CD14-positive monocyte (primary cell): ENCODE measurements around the gene NTM. TPM values are rescaled to one million over a fixed set of nuclear protein-coding genes. Genes with fewer than 3 reads are reported as not detected.

Experiments used
- DNase-seq, 3 donors: peaks; one replicate each; pipeline ENCODE4 v3.0.0-alpha.2; 2011 to 2022
- H2AFZ ChIP-seq: 2 replicates; pipeline ENCODE4 v1.6.0; 2012; ENCODE audit warnings: mild to moderate bottlenecking, low read depth, low read length, inconsistent platforms; ENCODE audit not compliant: insufficient read depth, poor library complexity, severe bottlenecking
- H3K27ac ChIP-seq, 2 donors: 1 replicate in 1 of 2; 2 replicates in 1 of 2; pipeline ENCODE4 v1.5.1; 2012 to 2013; ENCODE audit warnings: low read length in 2 of 2, control low read depth in 1 of 2, inconsistent platforms in 1 of 2, low read depth in 1 of 2, mild to moderate bottlenecking in 1 of 2
- H3K27me3 ChIP-seq, 2 donors: one replicate each; pipeline versions ENCODE4 v1.6.0 to v1.6.1; 2011 to 2013; ENCODE audit warnings: low read length in 2 of 2; ENCODE audit not compliant: control insufficient read depth in 2 of 2, insufficient read depth in 2 of 2
- H3K36me3 ChIP-seq, 2 donors: replicated peaks in 1 of 2; 1 replicate in 1 of 2; 2 replicates in 1 of 2; pipeline versions ENCODE4 v1.5.1 to v1.6.1; 2012 to 2013; ENCODE audit warnings: low read length in 2 of 2, control low read depth in 1 of 2, inconsistent platforms in 1 of 2, mild to moderate bottlenecking in 1 of 2; ENCODE audit not compliant: insufficient read depth in 2 of 2, control insufficient read depth in 1 of 2
- H3K4me1 ChIP-seq, 2 donors: 1 replicate in 1 of 2; 2 replicates in 1 of 2; pipeline versions ENCODE4 v1.5.1 to v1.6.1; 2012 to 2013; ENCODE audit warnings: low read length in 2 of 2, control low read depth in 1 of 2, inconsistent platforms in 1 of 2, mild to moderate bottlenecking in 1 of 2, moderate library complexity in 1 of 2; ENCODE audit not compliant: insufficient read depth in 2 of 2, control insufficient read depth in 1 of 2
- H3K4me2 ChIP-seq: replicated peaks from 2 replicates; pipeline ENCODE3; 2012; ENCODE audit warnings: low read length, moderate library complexity, mild to moderate bottlenecking; ENCODE audit not compliant: poor library complexity, severe bottlenecking; ENCODE audit errors: extremely low read depth
- H3K4me3 ChIP-seq, 3 experiments: fragments of 200-600 bp in 1 of 3; sonication (generic) in 1 of 3; replicated peaks in 1 of 3; 1 replicate in 2 of 3; 2 replicates in 1 of 3; pipeline ENCODE4 v1.5.1; 2011 to 2013; ENCODE audit warnings: low read length in 3 of 3, mild to moderate bottlenecking in 3 of 3, control low read depth in 2 of 3, low read depth in 2 of 3, inconsistent platforms in 1 of 3, moderate library complexity in 1 of 3
- H3K79me2 ChIP-seq: 2 replicates; pipeline ENCODE4 v1.6.0; 2012; ENCODE audit warnings: mild to moderate bottlenecking, control low read depth, inconsistent platforms, low read length, moderate library complexity; ENCODE audit not compliant: insufficient read depth
- H3K9ac ChIP-seq: 2 replicates; pipeline ENCODE4 v1.6.0; 2017; ENCODE audit warnings: low read length, mild to moderate bottlenecking; ENCODE audit not compliant: insufficient read depth, poor library complexity, severe bottlenecking
- H3K9me3 ChIP-seq, 2 donors: replicated peaks in 1 of 2; 1 replicate in 1 of 2; 2 replicates in 1 of 2; pipeline versions ENCODE4 v1.5.1 to v1.6.1; 2012 to 2013; ENCODE audit warnings: low read length in 2 of 2, control low read depth in 1 of 2; ENCODE audit not compliant: control insufficient read depth in 1 of 2, insufficient read depth in 1 of 2
- H4K20me1 ChIP-seq: 2 replicates; pipeline ENCODE4 v1.6.0; 2012; ENCODE audit warnings: mild to moderate bottlenecking, low read length, control low read depth, moderate library complexity; ENCODE audit not compliant: insufficient read depth
- H3K27ac Mint-ChIP-seq, 7 donors: one replicate each; pipeline ENCODE4 v1.8.0; 2020; ENCODE audit warnings: mild to moderate bottlenecking in 7 of 7, mixed read lengths in 7 of 7, moderate library complexity in 6 of 7, inconsistent platforms in 2 of 7
- H3K27me3 Mint-ChIP-seq, 3 donors: one replicate each; pipeline ENCODE4 v1.8.0; 2021 to 2022; ENCODE audit warnings: low read depth in 3 of 3, mild to moderate bottlenecking in 3 of 3, mixed read lengths in 3 of 3, moderate library complexity in 3 of 3, inconsistent platforms in 1 of 3
- H3K36me3 Mint-ChIP-seq, 2 donors: one replicate each; pipeline ENCODE4 v1.8.0; 2020; ENCODE audit warnings: mixed read lengths in 2 of 2, inconsistent platforms in 1 of 2, mild to moderate bottlenecking in 1 of 2
- H3K4me1 Mint-ChIP-seq: one replicate; pipeline ENCODE4 v1.8.0; 2020; ENCODE audit warnings: mild to moderate bottlenecking, mixed read lengths
- H3K4me3 Mint-ChIP-seq, 2 donors: one replicate each; pipeline ENCODE4 v1.8.0; 2020; ENCODE audit warnings: mild to moderate bottlenecking in 2 of 2, mixed read lengths in 2 of 2, moderate library complexity in 1 of 2
- H3K9me3 Mint-ChIP-seq, 7 donors: one replicate each; pipeline ENCODE4 v1.8.0; 2020 to 2022; ENCODE audit warnings: mixed read lengths in 7 of 7, mild to moderate bottlenecking in 6 of 7, moderate library complexity in 6 of 7, inconsistent platforms in 2 of 7
- CTCF ChIP-seq: fragments of 200-600 bp; IDR thresholded peaks from one replicate; pipeline ENCODE4 v1.8.0; 2022; ENCODE audit warnings: antibody characterized with exemption, mild to moderate bottlenecking
- WGBS: methylation state at CpG from one replicate; pipeline ENCODE4 v1.1.5; 2013; ENCODE audit warnings: missing lambda C conversion rate; ENCODE audit not compliant: insufficient coverage; 5-methylcytosine and 5-hydroxymethylcytosine counted together
- intact Hi-C, 2 donors: fragments of 100-400 bp; cut with micrococcal nuclease; formaldehyde crosslinking; loops; one replicate each; pipeline versions ENCODE4 v1.15.0 to v1.15.1; 2023
- polyA plus RNA-seq, 3 donors: library from polyadenylated mRNA; depleted of rRNA in 1 of 3; unstranded in 2 of 3; stranded (reverse) in 1 of 3; fragments of 300-500 nt in 2 of 3; fragments of >200 nt in 1 of 3; fragmentation: Illumina TruSeq in 2 of 3; gene quantifications; 1 replicate in 2 of 3; 2 replicates in 1 of 3; pipeline ENCODE4 v1.2.3, GENCODE V29; 2012 to 2021

NTM gene
- polyA plus RNA-seq, 3 donors, result not detected

DNA sequence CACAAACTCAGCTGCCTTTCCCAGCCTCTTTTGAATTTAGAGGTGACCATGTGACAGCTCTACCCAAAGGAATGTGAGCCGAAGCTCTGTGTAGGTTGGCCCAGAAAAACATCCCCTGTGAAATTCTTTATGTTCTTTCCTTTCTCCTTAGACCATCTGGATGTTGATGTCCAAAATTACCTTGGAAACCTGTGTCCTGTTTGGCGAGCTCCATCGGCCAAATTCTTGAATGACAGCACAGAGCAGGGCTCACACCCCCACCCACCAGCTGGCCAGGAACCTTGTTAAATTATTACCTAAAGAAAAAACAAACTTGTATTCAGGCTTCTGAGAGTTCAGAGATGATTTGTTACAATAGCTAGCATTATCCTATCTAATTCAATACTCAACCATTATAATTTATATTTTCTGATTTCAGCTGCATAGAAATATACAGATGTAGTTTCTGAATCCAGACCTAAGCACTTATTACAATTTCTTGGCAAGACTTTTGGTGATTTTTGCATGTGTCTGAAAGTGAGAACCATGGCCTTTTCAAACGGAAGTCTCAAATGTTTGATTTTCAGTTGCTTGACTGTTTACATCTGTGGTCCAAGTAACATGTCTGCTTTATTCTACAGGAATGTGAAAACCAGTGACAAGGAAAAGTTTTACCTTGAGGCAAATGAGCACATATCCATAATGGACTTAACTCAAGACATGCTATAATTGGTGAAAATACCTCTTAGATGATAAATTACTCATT, 554.2 kb downstream of the NTM start:
- no peak for DNase-seq
- Mint-ChIP-seq H3K4me3 (no peak overlapping the region), H3K9me3 (peaks cover 0 to 2% (median 0%) of the 10 kb centered on the region in 7 donors), H3K27ac (no peak overlapping the region), H3K36me3 (no peaks in the 10 kb centered on the region), H3K27me3 (peaks cover 3 to 14% (median 10%) of the 10 kb centered on the region in 3 donors), H3K4me1 (no peaks in the 10 kb centered on the region)
- TF ChIP-seq CTCF, result no peak
- WGBS, result 83% methylated on average over 1 of the region's 4 CpGs
- no peak overlapping the region for H3K9ac ChIP-seq
- H3K4me3 ChIP-seq, result no peak overlapping the region
- no peaks in the 10 kb centered on the region for H4K20me1 ChIP-seq
- H3K9me3 ChIP-seq, result no peaks in the 10 kb centered on the region
- peaks cover 0 to 2% of the 10 kb centered on the region in 2 donors for H3K27me3 ChIP-seq
- intact Hi-C loops, result no loop called here
- H3K79me2 ChIP-seq, result no peaks in the 10 kb centered on the region
- no peaks in the 10 kb centered on the region for H3K4me1 ChIP-seq
- H2AFZ ChIP-seq, result no peak overlapping the region
- H3K36me3 ChIP-seq, result no peaks in the 10 kb centered on the region
- no peak overlapping the region for H3K27ac ChIP-seq
- H3K4me2 ChIP-seq, result no peak overlapping the region

DNA sequence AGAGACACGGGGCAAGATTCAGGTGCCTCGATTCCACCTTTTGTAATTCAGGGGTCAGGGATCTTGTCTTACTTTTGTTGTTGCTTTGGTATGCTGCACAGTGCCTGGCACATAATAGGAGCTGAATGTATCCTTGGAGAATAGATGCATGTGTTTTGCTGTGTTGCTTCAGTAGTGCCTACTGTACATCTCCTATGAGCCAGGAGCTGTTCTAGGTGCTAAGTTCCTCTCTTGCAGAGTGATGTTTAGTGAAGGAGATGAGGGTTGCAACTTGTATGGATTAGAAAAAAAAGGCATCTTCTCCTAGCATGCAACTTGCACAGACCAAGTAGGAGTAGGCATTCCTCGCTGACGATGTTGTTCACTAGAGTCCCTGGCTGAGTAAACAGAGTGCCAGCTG, 555.4 kb downstream of the NTM start:
- H3K4me3 ChIP-seq, result no peak overlapping the region
- H3K4me1 ChIP-seq, result no peaks in the 10 kb centered on the region
- no peaks in the 10 kb centered on the region for H3K36me3 Mint-ChIP-seq
- H3K36me3 ChIP-seq, result no peaks in the 10 kb centered on the region
- H3K79me2 ChIP-seq, result no peaks in the 10 kb centered on the region
- no peak overlapping the region for H2AFZ ChIP-seq
- H3K9me3 ChIP-seq, result no peaks in the 10 kb centered on the region
- H3K27me3 ChIP-seq, result no peaks in the 10 kb centered on the region
- no peak overlapping the region for H3K4me3 Mint-ChIP-seq
- peaks cover 3 to 14% (median 7%) of the 10 kb centered on the region in 3 donors for H3K27me3 Mint-ChIP-seq
- DNase-seq, result no peak
- no peak overlapping the region for H3K27ac Mint-ChIP-seq
- H3K27ac ChIP-seq, result no peak overlapping the region
- H3K9me3 Mint-ChIP-seq, result peaks cover 0 to 2% (median 0%) of the 10 kb centered on the region in 7 donors
- H3K9ac ChIP-seq, result no peak overlapping the region
- no peaks in the 10 kb centered on the region for H3K4me1 Mint-ChIP-seq
- no peak for TF ChIP-seq CTCF
- no peak overlapping the region for H3K4me2 ChIP-seq
- H4K20me1 ChIP-seq, result no peaks in the 10 kb centered on the region
- intact Hi-C loops, result no loop called here
- WGBS, result 92% methylated on average over 4 of the region's 4 CpGs
